Measurements from ENCODE around the gene BEND5. TPM values are rescaled to one million over a fixed set of nuclear protein-coding genes. Genes with fewer than 3 reads are reported as not detected.

The BEND5 gene
- total RNA-seq, result 1 to 10 TPM; 1.2 to 5.1 (median 2.6) TPM
- 9.7 TPM for total RNA-seq (2013)

- H3K4me3 ChIP-seq (ENCODE audit: low read length), result peak within 1 kb of the TSS; percentile 59
- peaks cover 7 to 20% of the 10 kb centered on the region in 2 donors for H3K4me1 Mint-ChIP-seq
- peak within 1 kb of the TSS; percentile 92 for H3K4me3 Mint-ChIP-seq
- under 1% methylated on average over 73 of the region's 73 CpGs for WGBS (ENCODE audit: insufficient coverage)
- no peaks in the 10 kb centered on the region for H3K9me3 ChIP-seq (ENCODE audit: control insufficient read depth, insufficient read depth, low read length)
- no peaks in the 10 kb centered on the region for H3K36me3 Mint-ChIP-seq
- no peaks in the 10 kb centered on the region for H3K27me3 ChIP-seq (ENCODE audit: control insufficient read depth, insufficient read depth, low read length)
- TF ChIP-seq CTCF (IDR thresholded peaks at IDR 0.05), result no peak
- H3K9me3 Mint-ChIP-seq, result no peaks in the 10 kb centered on the region
- H3K27ac ChIP-seq (ENCODE audit: low read length), result peak within 1 kb of the TSS; percentile 52
- DNase-seq (peak; percentile 21 to 77), ATAC-seq (peak; percentile 72 to 78 (median 78))
- peaks cover 12 to 18% of the 10 kb centered on the region in 2 donors for H3K27me3 Mint-ChIP-seq (ENCODE audit: low read depth in 2 of 2)
- peaks cover 16% of the 10 kb centered on the region for H3K4me1 ChIP-seq (ENCODE audit: control insufficient read depth, insufficient read depth, low read length)
- peak within 1 kb of the TSS; percentile 8 to 70 for H3K27ac Mint-ChIP-seq
- intact Hi-C loops (cut with micrococcal nuclease), result no loop called here
- no peaks in the 10 kb centered on the region for H3K36me3 ChIP-seq (ENCODE audit: control insufficient read depth, insufficient read depth, low read length)
Observed at GRCh38 chr1:48776393-48777218, at the start of gene BEND5. Gene BEND5, minus strand, starts transcription at chr1:48776891. Its CDS starts 60 bp downstream, at chr1:48776831.

GRCh38 chr1:48823168-48823567 is 46.5 kb upstream of the BEND5 start:
- H3K36me3 Mint-ChIP-seq, result no peaks in the 10 kb centered on the region
- no peaks in the 10 kb centered on the region for H3K4me1 Mint-ChIP-seq
- H3K27me3 ChIP-seq (ENCODE audit: control insufficient read depth, insufficient read depth, low read length), result no peaks in the 10 kb centered on the region
- peaks cover 0 to 6% of the 10 kb centered on the region in 2 donors for H3K27me3 Mint-ChIP-seq (ENCODE audit: low read depth in 2 of 2)
- H3K27ac ChIP-seq (ENCODE audit: low read length), result no peak overlapping the region
- intact Hi-C loops (cut with micrococcal nuclease), result no loop called here
- TF ChIP-seq CTCF (IDR thresholded peaks at IDR 0.05), result no peak
- no peak overlapping the region for H3K4me3 ChIP-seq (ENCODE audit: low read length)
- H3K36me3 ChIP-seq (ENCODE audit: control insufficient read depth, insufficient read depth, low read length), result no peaks in the 10 kb centered on the region
- no peaks in the 10 kb centered on the region for H3K4me1 ChIP-seq (ENCODE audit: control insufficient read depth, insufficient read depth, low read length)
- ATAC-seq (no peak), DNase-seq (no peak)
- no peaks in the 10 kb centered on the region for H3K9me3 ChIP-seq (ENCODE audit: control insufficient read depth, insufficient read depth, low read length)
- no peaks in the 10 kb centered on the region for H3K9me3 Mint-ChIP-seq
- no peak overlapping the region for H3K4me3 Mint-ChIP-seq
- no peak overlapping the region for H3K27ac Mint-ChIP-seq

- H3K9me3 Mint-ChIP-seq, result no peaks in the 10 kb centered on the region
- H3K36me3 ChIP-seq (ENCODE audit: control insufficient read depth, insufficient read depth, low read length), result no peaks in the 10 kb centered on the region
- no peaks in the 10 kb centered on the region for H3K36me3 Mint-ChIP-seq
- no peaks in the 10 kb centered on the region for H3K27me3 ChIP-seq (ENCODE audit: control insufficient read depth, insufficient read depth, low read length)
- no peak for DNase-seq
- H3K9me3 ChIP-seq (ENCODE audit: control insufficient read depth, insufficient read depth, low read length), result no peaks in the 10 kb centered on the region
- TF ChIP-seq CTCF (IDR thresholded peaks at IDR 0.05), result no peak
- H3K27me3 Mint-ChIP-seq (ENCODE audit: low read depth in 2 of 2), result peaks cover 0 to 3% of the 10 kb centered on the region in 2 donors
- no peak overlapping the region for H3K27ac Mint-ChIP-seq
- no peaks in the 10 kb centered on the region for H3K4me1 ChIP-seq (ENCODE audit: control insufficient read depth, insufficient read depth, low read length)
- no peak for ATAC-seq
- H3K27ac ChIP-seq (ENCODE audit: low read length), result no peak overlapping the region
- no peaks in the 10 kb centered on the region for H3K4me1 Mint-ChIP-seq
- intact Hi-C loops (cut with micrococcal nuclease), result no loop called here
- no peak overlapping the region for H3K4me3 ChIP-seq (ENCODE audit: low read length)
- 90% methylated on average over 2 of the region's 3 CpGs for WGBS (ENCODE audit: insufficient coverage)
- H3K4me3 Mint-ChIP-seq, result no peak overlapping the region
Observed at GRCh38 chr1:48820491-48820890, 43.8 kb upstream of the BEND5 start.

All from natural killer cell (primary cell).